ENCODE measurements around the gene AHI1. TPM values are rescaled to one million over a fixed set of nuclear protein-coding genes. Genes with fewer than 3 reads are reported as not detected.

The AHI1 gene
- polyA plus RNA-seq, 1 of the 3 experiments (the other 2 are of a cell fraction), result 7.3 TPM

- Histone ChIP-seq H2AFZ (ENCODE audit: low read depth) (no peak overlapping the region), H3K9me2 (no peaks in the 10 kb centered on the region), H3K27me3 (ENCODE audit: insufficient read depth) (no peaks in the 10 kb centered on the region), H3K4me2 (no peak overlapping the region), H3K27ac (ENCODE audit: low read depth in 2 of 2, low read length in 1 of 2) (no peak overlapping the region), H3K79me2 (ENCODE audit: insufficient read depth) (no peaks in the 10 kb centered on the region), H3K36me3 (replicated peaks in 1 of 2; ENCODE audit: control insufficient read depth in 1 of 2, insufficient read depth in 2 of 2, low read length in 1 of 2) (no peaks in the 10 kb centered on the region), H3K4me1 (ENCODE audit: control insufficient read depth in 1 of 2, insufficient read depth in 2 of 2, low read depth in 1 of 2, low read length in 1 of 2) (peaks cover 0 to 5% of the 10 kb centered on the region in 2 experiments; a peak in 2 of 4 replicates), H4K20me1 (ENCODE audit: insufficient read depth) (no peaks in the 10 kb centered on the region), H3K9me3 (no peaks in the 10 kb centered on the region), H3K9ac (no peak overlapping the region), H3K4me3 (ENCODE audit: low read depth in 2 of 2, low read length in 1 of 2) (no peak overlapping the region), H3F3A (replicated peaks; ENCODE audit: insufficient read depth) (peaks cover 18% of the 10 kb centered on the region)
- CTCF ChIA-PET, result no interaction called here
- WGBS (ENCODE audit: low lambda C conversion rate), result 23% methylated on average over 1 of the region's 1 CpG
- TF ChIP-seq USF2 (IDR thresholded peaks at IDR 0.05; ENCODE audit: borderline replicate concordance, low read depth, low read length), result no peak
- no peak for TF ChIP-seq EZH2phosphoT487 (IDR thresholded peaks at IDR 0.05; ENCODE audit: borderline replicate concordance, low read depth)
- DNase-seq, result no peak
- POLR2A ChIA-PET, result no interaction called here
These were observed 35.0 kb upstream of the AHI1 start for GRCh38 chr6:135532559-135532958.

- Histone ChIP-seq H3K4me3 (ENCODE audit: low read depth in 2 of 2, low read length in 1 of 2) (no peak overlapping the region), H3K27ac (ENCODE audit: low read depth in 2 of 2, low read length in 1 of 2) (no peak overlapping the region), H3K4me2 (no peak overlapping the region), H3K9me3 (no peaks in the 10 kb centered on the region), H3F3A (replicated peaks; ENCODE audit: insufficient read depth) (peaks cover 13% of the 10 kb centered on the region), H3K79me2 (ENCODE audit: insufficient read depth) (no peaks in the 10 kb centered on the region), H3K36me3 (replicated peaks in 1 of 2; ENCODE audit: control insufficient read depth in 1 of 2, insufficient read depth in 2 of 2, low read length in 1 of 2) (no peaks in the 10 kb centered on the region), H3K9ac (no peak overlapping the region), H3K4me1 (ENCODE audit: control insufficient read depth in 1 of 2, insufficient read depth in 2 of 2, low read depth in 1 of 2, low read length in 1 of 2) (peaks cover 0 to 5% of the 10 kb centered on the region in 2 experiments; a peak in 2 of 4 replicates), H3K9me2 (no peaks in the 10 kb centered on the region), H4K20me1 (ENCODE audit: insufficient read depth) (no peaks in the 10 kb centered on the region), H2AFZ (ENCODE audit: low read depth) (no peak overlapping the region), H3K27me3 (ENCODE audit: insufficient read depth) (no peaks in the 10 kb centered on the region)
- TF ChIP-seq RXRA (IDR thresholded peaks at IDR 0.05; ENCODE audit: borderline replicate concordance, low read depth), result no peak
- TF ChIP-seq NRF1 (IDR thresholded peaks at IDR 0.05; ENCODE audit: low read depth, low read length), result no peak
- no peak for TF ChIP-seq IRF3 (IDR thresholded peaks at IDR 0.05; ENCODE audit: low read depth, low read length)
- no peak for TF ChIP-seq RCOR1 (IDR thresholded peaks at IDR 0.05; ENCODE audit: low read length)
- no peak for TF ChIP-seq EP300 (IDR thresholded peaks at IDR 0.05; ENCODE audit: borderline replicate concordance in 1 of 2, low read depth in 1 of 2, low read length in 1 of 2)
- TF ChIP-seq GABPA (IDR thresholded peaks at IDR 0.05; ENCODE audit: low read depth), result no peak
- no peak for TF ChIP-seq ELF1 (IDR thresholded peaks at IDR 0.05)
- no peak for TF ChIP-seq YY1 (IDR thresholded peaks at IDR 0.05; ENCODE audit: low read depth)
- TF ChIP-seq SMC3 (IDR thresholded peaks at IDR 0.05; ENCODE audit: low read depth, low read length), result no peak
- ChIA-PET CTCF (no interaction called here), POLR2A (no interaction called here)
- no peak for DNase-seq
- WGBS (ENCODE audit: low lambda C conversion rate), result 90% methylated on average over 2 of the region's 2 CpGs
These were observed 34.5 kb upstream of the AHI1 start for GRCh38 chr6:135531954-135532490.
